ENCODE data around the gene FADS6. TPM values are rescaled to one million over a fixed set of nuclear protein-coding genes. Genes with fewer than 3 reads are reported as not detected.

FADS6 gene
- total and polyA plus RNA-seq, 2 of the 13 experiments (the other 11 are each of a cell fraction or from before 2014, with no cell fraction given) = 0.11 TPM

- TF ChIP-seq KIAA2018 (CRISPR knock-in tag; IDR thresholded peaks at IDR 0.05; ENCODE audit: borderline replicate concordance) (no peak), KLF12 (CRISPR knock-in tag; IDR thresholded peaks at IDR 0.05; ENCODE audit: borderline replicate concordance) (no peak), GATAD2A (CRISPR knock-in tag; IDR thresholded peaks at IDR 0.05) (no peak), CTCF (CRISPR knock-in tag; IDR thresholded peaks at IDR 0.05) (peak; percentile 25), TFDP2 (CRISPR knock-in tag; IDR thresholded peaks at IDR 0.05) (0 out of 2 replicates have a peak, but pooled peaks have one; percentile 3), ZNF552 (CRISPR knock-in tag; IDR thresholded peaks at IDR 0.05; ENCODE audit: borderline replicate concordance) (no peak), ZNF44 (CRISPR knock-in tag; IDR thresholded peaks at IDR 0.05) (no peak), PAX8 (CRISPR knock-in tag; IDR thresholded peaks at IDR 0.05; ENCODE audit: borderline replicate concordance) (no peak), SRSF1 (optimal IDR thresholded peaks at IDR 0.05; ENCODE audit: low read depth, low read length) (no peak), TAF15 (IDR thresholded peaks at IDR 0.05; ENCODE audit: low read depth, low read length, poor library complexity, severe bottlenecking) (peak; percentile 7), MAX (IDR thresholded peaks at IDR 0.05) (no peak), ZNF589 (CRISPR knock-in tag; conservative IDR thresholded peaks at IDR 0.05) (no peak), PHF8 (CRISPR knock-in tag; IDR thresholded peaks at IDR 0.05) (no peak), FOXC1 (CRISPR knock-in tag; IDR thresholded peaks at IDR 0.05; ENCODE audit: borderline replicate concordance) (0 out of 2 replicates have a peak, but pooled peaks have one; percentile 20), ZNF878 (CRISPR knock-in tag; IDR thresholded peaks at IDR 0.05) (no peak), HDAC1 (CRISPR knock-in tag; IDR thresholded peaks at IDR 0.05) (peak; percentile 43; the same call in 1 of the 2 replicates)
These were observed 51.3 kb downstream of the FADS6 start (continued) for GRCh38 chr17:74842146-74842598.
